ENCODE results near the gene STBD1.
"Not testable (repeated sequence)": the region's sequence is repeated elsewhere in the genome, so short reads cannot be mapped to it uniquely, and the experiment has no call there.

The STBD1 gene

GRCh38 chr4:76275486-76276124 is 30.9 kb upstream of the STBD1 start:
- TF ChIP-seq CTCF (conservative IDR thresholded peaks at IDR 0.05; ENCODE audit: control insufficient read depth, insufficient read depth, low read depth, low read length), result no peak
- no peak overlapping the region for H3K4me3 ChIP-seq (ENCODE audit: control insufficient read depth, low read depth, low read length)
- DNase-seq (ENCODE audit: low read depth), result no peak

- no peak for TF ChIP-seq CTCF (conservative IDR thresholded peaks at IDR 0.05; ENCODE audit: control insufficient read depth, insufficient read depth, low read depth, low read length)
- DNase-seq (ENCODE audit: low read depth), result no peak
- no peak overlapping the region for H3K4me3 ChIP-seq (ENCODE audit: control insufficient read depth, low read depth, low read length)
Measured at GRCh38 chr4:76276813-76277212, 29.7 kb upstream of the STBD1 start.

- no peak for TF ChIP-seq CTCF (conservative IDR thresholded peaks at IDR 0.05; ENCODE audit: control insufficient read depth, insufficient read depth, low read depth, low read length)
- DNase-seq (ENCODE audit: low read depth), result no peak
- no peak overlapping the region for H3K4me3 ChIP-seq (ENCODE audit: control insufficient read depth, low read depth, low read length)
Measured at GRCh38 chr4:76277667-76278066, 28.9 kb upstream of the STBD1 start.

GRCh38 chr4:76278583-76278982 is 27.9 kb upstream of the STBD1 start:
- no peak for DNase-seq (ENCODE audit: low read depth)
- no peak for TF ChIP-seq CTCF (conservative IDR thresholded peaks at IDR 0.05; ENCODE audit: control insufficient read depth, insufficient read depth, low read depth, low read length)
- H3K4me3 ChIP-seq (ENCODE audit: control insufficient read depth, low read depth, low read length), result no peak overlapping the region

- H3K4me3 ChIP-seq (ENCODE audit: control insufficient read depth, low read depth, low read length), result no peak overlapping the region
- no peak for TF ChIP-seq CTCF (conservative IDR thresholded peaks at IDR 0.05; ENCODE audit: control insufficient read depth, insufficient read depth, low read depth, low read length)
- DNase-seq (ENCODE audit: low read depth), result no peak
Measured at GRCh38 chr4:76279462-76279861, 27.1 kb upstream of the STBD1 start.

- TF ChIP-seq CTCF (conservative IDR thresholded peaks at IDR 0.05; ENCODE audit: control insufficient read depth, insufficient read depth, low read depth, low read length), result no peak
- no peak for DNase-seq (ENCODE audit: low read depth)
- no peak overlapping the region for H3K4me3 ChIP-seq (ENCODE audit: control insufficient read depth, low read depth, low read length)
Measured at GRCh38 chr4:76280488-76281441, 25.8 kb upstream of the STBD1 start.

GRCh38 chr4:76281594-76281993 is 24.9 kb upstream of the STBD1 start:
- not testable (repeated sequence) for DNase-seq (ENCODE audit: low read depth); H3K4me3 ChIP-seq (ENCODE audit: control insufficient read depth, low read depth, low read length)

All from fibroblast of mammary gland (primary cell).